ENCODE results near the gene ASTN1.

DNA sequence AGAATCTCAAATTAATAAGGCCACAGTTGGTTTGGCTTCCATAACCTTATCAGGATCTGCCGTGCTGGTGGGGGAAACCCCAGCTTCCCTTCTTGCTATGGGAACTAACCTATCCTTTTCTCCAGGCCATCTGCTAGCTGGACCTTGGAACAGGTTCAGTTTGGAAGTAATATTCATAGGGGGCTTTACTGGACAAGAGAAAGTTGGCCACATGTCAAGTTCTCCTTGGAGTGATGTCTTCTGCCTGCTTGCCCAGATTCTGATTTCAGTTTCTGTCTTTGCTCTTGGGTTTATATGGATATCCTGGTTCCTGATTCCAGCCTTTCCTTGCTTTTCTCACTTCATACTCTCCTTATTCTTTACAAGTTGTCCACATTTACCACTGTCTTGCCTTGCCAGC, 279.6 kb downstream of the ASTN1 start:
- TF ChIP-seq, protein P1, sequence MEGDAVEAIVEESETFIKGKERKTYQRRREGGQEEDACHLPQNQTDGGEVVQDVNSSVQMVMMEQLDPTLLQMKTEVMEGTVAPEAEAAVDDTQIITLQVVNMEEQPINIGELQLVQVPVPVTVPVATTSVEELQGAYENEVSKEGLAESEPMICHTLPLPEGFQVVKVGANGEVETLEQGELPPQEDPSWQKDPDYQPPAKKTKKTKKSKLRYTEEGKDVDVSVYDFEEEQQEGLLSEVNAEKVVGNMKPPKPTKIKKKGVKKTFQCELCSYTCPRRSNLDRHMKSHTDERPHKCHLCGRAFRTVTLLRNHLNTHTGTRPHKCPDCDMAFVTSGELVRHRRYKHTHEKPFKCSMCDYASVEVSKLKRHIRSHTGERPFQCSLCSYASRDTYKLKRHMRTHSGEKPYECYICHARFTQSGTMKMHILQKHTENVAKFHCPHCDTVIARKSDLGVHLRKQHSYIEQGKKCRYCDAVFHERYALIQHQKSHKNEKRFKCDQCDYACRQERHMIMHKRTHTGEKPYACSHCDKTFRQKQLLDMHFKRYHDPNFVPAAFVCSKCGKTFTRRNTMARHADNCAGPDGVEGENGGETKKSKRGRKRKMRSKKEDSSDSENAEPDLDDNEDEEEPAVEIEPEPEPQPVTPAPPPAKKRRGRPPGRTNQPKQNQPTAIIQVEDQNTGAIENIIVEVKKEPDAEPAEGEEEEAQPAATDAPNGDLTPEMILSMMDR (conservative IDR thresholded peaks at IDR 0.05; ENCODE audit: low read depth, low read length): no peak
- TF ChIP-seq EZH2phosphoT487 (IDR thresholded peaks at IDR 0.05; ENCODE audit: borderline replicate concordance, low read length) (no peak), EZH2 (IDR thresholded peaks at IDR 0.05; ENCODE audit: low read length, unreplicated experiment) (no peak)
